GM10266 (cell line): ENCODE measurements around the gene MAPKAP1.

ENCODE experiments used
- DNase-seq: peaks from one replicate; pipeline ENCODE4 v3.0.0; 2012; ENCODE audit errors: extremely low spot score
- CTCF ChIP-seq: IDR thresholded peaks from 2 replicates; pipeline ENCODE4 v1.5.1; 2012; ENCODE audit warnings: mild to moderate bottlenecking, low read depth; ENCODE audit not compliant: control insufficient read depth, insufficient read depth; ENCODE audit errors: missing control alignments

The MAPKAP1 gene

GRCh38 chr9:125393426-125393825 lies 313.6 kb downstream of the MAPKAP1 start:
- no peak for DNase-seq
- no peak for TF ChIP-seq CTCF

- no peak for DNase-seq
- TF ChIP-seq CTCF, result no peak
Observed at GRCh38 chr9:125391704-125392103, 315.3 kb downstream of the MAPKAP1 start.

- no peak for TF ChIP-seq CTCF
- DNase-seq, result no peak
Observed at GRCh38 chr9:125388978-125389377, 318.0 kb downstream of the MAPKAP1 start.

- no peak for DNase-seq
- TF ChIP-seq CTCF, result no peak
Observed at GRCh38 chr9:125387861-125388524, 319.0 kb downstream of the MAPKAP1 start.
